HepG2 (cell line): ENCODE measurements around the gene MRPL18.

Experiments used
- CCAR2 ChIP-seq: fragments of 200-400 bp; formaldehyde crosslinking; optimal IDR thresholded peaks from 2 replicates; pipeline ENCODE3; 2018; ENCODE audit warnings: low read depth, mild to moderate bottlenecking, low read length, moderate library complexity
- CHD4 ChIP-seq: fragments of 200-600 bp; sonication (generic); IDR thresholded peaks from 2 replicates; pipeline ENCODE4 v1.7.0; 2017; ENCODE audit warnings: mild to moderate bottlenecking, low read length, borderline replicate concordance
- DDIT3 ChIP-seq: sonication (generic); formaldehyde crosslinking; IDR thresholded peaks from 2 replicates; pipeline ENCODE4 v1.4.0; 2020; ENCODE audit warnings: mild to moderate bottlenecking, missing genetic modification reagents
- KLF6 ChIP-seq: IDR thresholded peaks from 2 replicates; pipeline ENCODE4 v1.8.0; 2016; ENCODE audit warnings: missing biosample characterization, missing genetic modification reagents
- ZBTB10 ChIP-seq: sonication (generic); formaldehyde crosslinking; IDR thresholded peaks from 2 replicates; pipeline ENCODE4 v1.4.0; 2020; ENCODE audit warnings: missing genetic modification reagents, borderline replicate concordance
- ZC3H4 ChIP-seq: sonication (generic); formaldehyde crosslinking; IDR thresholded peaks from 2 replicates; pipeline ENCODE4 v1.4.0; 2020; ENCODE audit warnings: missing genetic modification reagents, borderline replicate concordance
- TF ChIP-seq, protein P1 (sequence below): sonication (generic); formaldehyde crosslinking; conservative IDR thresholded peaks from 2 replicates; pipeline ENCODE4 v1.4.0; 2020; ENCODE audit warnings: missing genetic modification reagents
- TF ChIP-seq, protein P2 (sequence below): sonication (generic); formaldehyde crosslinking; IDR thresholded peaks from 2 replicates; pipeline ENCODE4 v1.5.0; 2020; ENCODE audit warnings: mild to moderate bottlenecking, missing genetic modification reagents, moderate library complexity

DNA sequence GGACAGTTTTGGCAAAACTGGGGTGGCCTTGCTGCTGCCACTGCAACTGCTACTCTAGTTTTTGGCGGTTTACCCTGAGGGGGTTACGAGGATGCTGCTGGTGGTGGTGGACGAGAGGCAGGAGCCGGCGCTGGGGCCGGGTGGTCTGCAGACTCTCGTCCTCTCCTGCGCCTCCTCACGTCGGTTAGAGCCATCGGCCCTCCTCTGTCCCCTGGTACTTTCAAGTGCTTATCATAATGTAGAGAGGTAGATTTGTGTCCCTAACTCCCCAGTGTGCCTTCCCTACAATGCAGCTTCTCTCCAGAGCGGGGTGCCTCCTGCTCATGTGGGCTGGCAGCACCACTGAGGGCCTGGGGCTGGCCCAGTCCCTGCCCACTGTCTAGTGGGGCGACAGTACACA is 35.7 kb downstream of the MRPL18 start:
- TF ChIP-seq ZBTB10 (CRISPR knock-in tag) (no peak), DDIT3 (CRISPR knock-in tag) (no peak), ZC3H4 (CRISPR knock-in tag) (no peak), CCAR2 (no peak), CHD4 (no peak), KLF6 (CRISPR knock-in tag) (no peak)
- TF ChIP-seq, protein P1, sequence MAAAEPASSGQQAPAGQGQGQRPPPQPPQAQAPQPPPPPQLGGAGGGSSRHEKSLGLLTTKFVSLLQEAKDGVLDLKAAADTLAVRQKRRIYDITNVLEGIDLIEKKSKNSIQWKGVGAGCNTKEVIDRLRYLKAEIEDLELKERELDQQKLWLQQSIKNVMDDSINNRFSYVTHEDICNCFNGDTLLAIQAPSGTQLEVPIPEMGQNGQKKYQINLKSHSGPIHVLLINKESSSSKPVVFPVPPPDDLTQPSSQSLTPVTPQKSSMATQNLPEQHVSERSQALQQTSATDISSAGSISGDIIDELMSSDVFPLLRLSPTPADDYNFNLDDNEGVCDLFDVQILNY (CRISPR knock-in tag): no peak
- TF ChIP-seq, protein P2, sequence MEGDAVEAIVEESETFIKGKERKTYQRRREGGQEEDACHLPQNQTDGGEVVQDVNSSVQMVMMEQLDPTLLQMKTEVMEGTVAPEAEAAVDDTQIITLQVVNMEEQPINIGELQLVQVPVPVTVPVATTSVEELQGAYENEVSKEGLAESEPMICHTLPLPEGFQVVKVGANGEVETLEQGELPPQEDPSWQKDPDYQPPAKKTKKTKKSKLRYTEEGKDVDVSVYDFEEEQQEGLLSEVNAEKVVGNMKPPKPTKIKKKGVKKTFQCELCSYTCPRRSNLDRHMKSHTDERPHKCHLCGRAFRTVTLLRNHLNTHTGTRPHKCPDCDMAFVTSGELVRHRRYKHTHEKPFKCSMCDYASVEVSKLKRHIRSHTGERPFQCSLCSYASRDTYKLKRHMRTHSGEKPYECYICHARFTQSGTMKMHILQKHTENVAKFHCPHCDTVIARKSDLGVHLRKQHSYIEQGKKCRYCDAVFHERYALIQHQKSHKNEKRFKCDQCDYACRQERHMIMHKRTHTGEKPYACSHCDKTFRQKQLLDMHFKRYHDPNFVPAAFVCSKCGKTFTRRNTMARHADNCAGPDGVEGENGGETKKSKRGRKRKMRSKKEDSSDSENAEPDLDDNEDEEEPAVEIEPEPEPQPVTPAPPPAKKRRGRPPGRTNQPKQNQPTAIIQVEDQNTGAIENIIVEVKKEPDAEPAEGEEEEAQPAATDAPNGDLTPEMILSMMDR (CRISPR knock-in tag): no peak
